Keratinocyte (primary cell): ENCODE data around the gene SSTR5. TPM values are rescaled to one million over a fixed set of nuclear protein-coding genes. Genes with fewer than 3 reads are reported as not detected.

Experiments
- DNase-seq: peaks from one replicate; pipeline ENCODE4 v3.0.0-alpha.2; 2011; ENCODE audit warnings: low read depth, missing footprints, low spot score
- FAIRE-seq: peaks from 2 replicates; lab custom pipeline; 2011; peaks lifted over from hg19 to GRCh38; lab: Jason Lieb, UNC
- H2AFZ ChIP-seq: 2 replicates; pipeline ENCODE4 v1.6.0; 2012; ENCODE audit warnings: low read length, control low read depth, inconsistent platforms; ENCODE audit not compliant: control insufficient read depth
- H3K27ac ChIP-seq: 2 replicates; pipeline ENCODE4 v1.5.1; 2011; ENCODE audit warnings: low read length; ENCODE audit not compliant: control insufficient read depth, insufficient read depth
- H3K27me3 ChIP-seq: 3 replicates; pipeline ENCODE4 v1.6.0; 2011; ENCODE audit warnings: low read length; ENCODE audit not compliant: control insufficient read depth, insufficient read depth; ENCODE audit errors: extremely low read depth
- H3K36me3 ChIP-seq, 2 experiments: 2 replicates in 1 of 2; 3 replicates in 1 of 2; pipeline ENCODE4 v1.5.1; 2011; ENCODE audit warnings: low read length in 2 of 2, mild to moderate bottlenecking in 1 of 2; ENCODE audit not compliant: control insufficient read depth in 2 of 2, insufficient read depth in 2 of 2; ENCODE audit errors: extremely low read depth in 1 of 2
- H3K4me1 ChIP-seq: 3 replicates; pipeline ENCODE4 v1.5.1; 2011; ENCODE audit warnings: low read length; ENCODE audit not compliant: control insufficient read depth, insufficient read depth; ENCODE audit errors: extremely low read depth
- H3K4me2 ChIP-seq: 3 replicates; pipeline ENCODE4 v1.6.0; 2011; ENCODE audit warnings: low read depth, low read length; ENCODE audit not compliant: control insufficient read depth, insufficient read depth; ENCODE audit errors: extremely low read depth
- H3K4me3 ChIP-seq, 3 experiments: fragments of 200-600 bp in 1 of 3; sonication (generic) in 1 of 3; 2 replicates in 2 of 3; 3 replicates in 1 of 3; pipeline ENCODE4 v1.5.1; 2011 to 2016; ENCODE audit warnings: low read length in 3 of 3, mild to moderate bottlenecking in 3 of 3, control low read depth in 2 of 3, inconsistent platforms in 1 of 3, low read depth in 1 of 3, mixed read lengths in 1 of 3, mixed run types in 1 of 3, moderate library complexity in 1 of 3; ENCODE audit not compliant: control insufficient read depth in 2 of 3, insufficient read depth in 2 of 3; ENCODE audit errors: extremely low read depth in 1 of 3
- H3K79me2 ChIP-seq: 2 replicates; pipeline ENCODE4 v1.6.0; 2012; ENCODE audit warnings: low read length; ENCODE audit not compliant: control insufficient read depth, insufficient read depth
- H3K9ac ChIP-seq: 3 replicates; pipeline ENCODE4 v1.6.0; 2011; ENCODE audit warnings: low read length; ENCODE audit not compliant: control insufficient read depth, insufficient read depth; ENCODE audit errors: extremely low read depth
- H3K9me1 ChIP-seq: 3 replicates; pipeline ENCODE4 v1.6.0; 2011; ENCODE audit warnings: low read length; ENCODE audit not compliant: control insufficient read depth, insufficient read depth; ENCODE audit errors: extremely low read depth
- H3K9me3 ChIP-seq: 2 replicates; pipeline ENCODE4 v1.5.1; 2012; ENCODE audit warnings: low read depth, low read length; ENCODE audit not compliant: control insufficient read depth
- H4K20me1 ChIP-seq: 3 replicates; pipeline ENCODE4 v1.6.0; 2011; ENCODE audit warnings: low read length; ENCODE audit not compliant: control insufficient read depth, insufficient read depth; ENCODE audit errors: extremely low read depth
- CTCF ChIP-seq, 3 experiments: IDR thresholded peaks in 1 of 3; conservative IDR thresholded peaks in 1 of 3; optimal IDR thresholded peaks in 1 of 3; 2 replicates in 2 of 3; 3 replicates in 1 of 3; pipeline versions ENCODE3 to v1.5.1; 2011; ENCODE audit warnings: low read length in 3 of 3, mild to moderate bottlenecking in 3 of 3, moderate library complexity in 2 of 3, control low read depth in 1 of 3, inconsistent platforms in 1 of 3; ENCODE audit not compliant: insufficient read depth in 2 of 3; ENCODE audit errors: extremely low read depth in 1 of 3
- EZH2 ChIP-seq: IDR thresholded peaks from one replicate; pipeline ENCODE4 v1.6.1; 2012; ENCODE audit warnings: inconsistent platforms, mild to moderate bottlenecking, low read length, moderate library complexity
- dilution Hi-C: fragments of 300-500 bp; cut with MboI; formaldehyde crosslinking; loops from one replicate; pipeline ENCODE4 v1.7.0; 2020; ENCODE audit warnings: low sequenced_read_pairs; ENCODE audit not compliant: extremely low pct_ligation_motif_present
- polyA plus RNA-seq, 5 experiments: library from polyadenylated mRNA; depleted of rRNA in 3 of 5; stranded (reverse) in 3 of 5; stranded (forward) in 1 of 5; unstranded in 1 of 5; fragments of >200 nt; gene quantifications; 1 replicate in 1 of 5; 2 replicates in 3 of 5; 3 replicates in 1 of 5; pipeline versions ENCODE4 v1.2.1 to v1.2.3, GENCODE V29; 2011 to 2012; ENCODE audit warnings: missing spikeins in 2 of 5, low read depth in 1 of 5, low replicate concordance in 1 of 5

SSTR5 gene
- polyA plus RNA-seq, 1 donor (not counting 4 experiments of a cell fraction or from before 2014, with no cell fraction given): not detected

- H3K4me2 ChIP-seq: no peak overlapping the region
- DNase-seq: no peak
- no peaks in the 10 kb centered on the region for H4K20me1 ChIP-seq
- TF ChIP-seq CTCF (optimal IDR thresholded peaks at IDR 0.05 in 1 of 3, IDR thresholded peaks at IDR 0.05 in 1 of 3, conservative IDR thresholded peaks at IDR 0.05 in 1 of 3; ENCODE audit: extremely low read depth in 1 of 3, insufficient read depth in 2 of 3, low read length in 3 of 3): no peak
- TF ChIP-seq EZH2: no peak
- no peak for FAIRE-seq
- no peak overlapping the region for H3K27ac ChIP-seq
- H3K9me3 ChIP-seq: peaks cover 5% of the 10 kb centered on the region
- H3K4me3 ChIP-seq: no peak overlapping the region
- H3K9me1 ChIP-seq: no peaks in the 10 kb centered on the region
- no peaks in the 10 kb centered on the region for H3K36me3 ChIP-seq
- H3K79me2 ChIP-seq: no peaks in the 10 kb centered on the region
- H3K27me3 ChIP-seq: peaks cover 25% of the 10 kb centered on the region
- dilution Hi-C loops: no loop called here
- H3K9ac ChIP-seq: no peak overlapping the region
- H2AFZ ChIP-seq: no peak overlapping the region
- no peaks in the 10 kb centered on the region for H3K4me1 ChIP-seq
Measured at GRCh38 chr16:1080801-1081733, 8.5 kb downstream of the SSTR5 start.

- H3K4me1 ChIP-seq: no peaks in the 10 kb centered on the region
- TF ChIP-seq CTCF (optimal IDR thresholded peaks at IDR 0.05 in 1 of 3, IDR thresholded peaks at IDR 0.05 in 1 of 3, conservative IDR thresholded peaks at IDR 0.05 in 1 of 3; ENCODE audit: extremely low read depth in 1 of 3, insufficient read depth in 2 of 3, low read length in 3 of 3): no peak
- TF ChIP-seq EZH2: no peak
- DNase-seq (no peak), FAIRE-seq (no peak)
- H3K9me3 ChIP-seq: peaks cover 5% of the 10 kb centered on the region
- peaks cover 23% of the 10 kb centered on the region for H3K27me3 ChIP-seq
- H3K4me2 ChIP-seq: no peak overlapping the region
- no peak overlapping the region for H3K4me3 ChIP-seq
- no peaks in the 10 kb centered on the region for H4K20me1 ChIP-seq
- no peaks in the 10 kb centered on the region for H3K79me2 ChIP-seq
- dilution Hi-C loops: no loop called here
- H2AFZ ChIP-seq: no peak overlapping the region
- H3K36me3 ChIP-seq: no peaks in the 10 kb centered on the region
- no peaks in the 10 kb centered on the region for H3K9me1 ChIP-seq
- H3K9ac ChIP-seq: no peak overlapping the region
- no peak overlapping the region for H3K27ac ChIP-seq
Measured at GRCh38 chr16:1081734-1082265, 9.3 kb downstream of the SSTR5 start.
